SK-N-SH (cell line): Measurements from ENCODE around the gene PPT2. TPM values are rescaled to one million over a fixed set of nuclear protein-coding genes. Genes with fewer than 3 reads are reported as not detected.

Experiments used
- CTCF ChIA-PET: fragments of 300-600, 350-600 bp; formaldehyde crosslinking; extraction: SDS; loops from one replicate; lab custom pipeline; 2021; lab: Yijun Ruan, JAX
- POLR2A ChIA-PET: fragments of 350-600 bp; sonication (Branson Sonifier 250); formaldehyde crosslinking; extraction: SDS; loops from one replicate; lab custom pipeline; 2020; ENCODE audit warnings: antibody characterized with exemption, inconsistent platforms; lab: Yijun Ruan, JAX
- DNase-seq: peaks from one replicate; pipeline ENCODE4 v3.0.0; 2012
- H2AFZ ChIP-seq: fragments of 200-600 bp; sonication (generic); 2 replicates; pipeline ENCODE4 v1.8.1; 2016; ENCODE audit warnings: antibody characterized with exemption, mild to moderate bottlenecking, low read depth
- H3F3A ChIP-seq: fragments of 200-600 bp; sonication (generic); replicated peaks from 2 replicates; pipeline ENCODE3; 2016; ENCODE audit warnings: antibody characterized with exemption, mild to moderate bottlenecking; ENCODE audit not compliant: insufficient read depth
- H3K27ac ChIP-seq, 2 experiments: fragments of 200-500 bp in 1 of 2; fragments of 200-600 bp in 1 of 2; sonication (Bioruptor generic) in 1 of 2; sonication (generic), shearing (Covaris generic) in 1 of 2; 2 replicates each; pipeline versions ENCODE4 v1.5.1 to v1.6.1; 2014 to 2016; ENCODE audit warnings: low read depth in 2 of 2, inconsistent platforms in 1 of 2, low read length in 1 of 2, mild to moderate bottlenecking in 1 of 2, mixed read lengths in 1 of 2
- H3K27me3 ChIP-seq: fragments of 200-600 bp; sonication (generic), shearing (Covaris generic); 2 replicates; pipeline ENCODE4 v1.6.1; 2016; ENCODE audit warnings: mixed run types; ENCODE audit not compliant: insufficient read depth
- H3K36me3 ChIP-seq, 2 experiments: fragments of 200-500 bp in 1 of 2; fragments of 200-600 bp in 1 of 2; sonication (Bioruptor generic) in 1 of 2; sonication (generic) in 1 of 2; replicated peaks in 1 of 2; 2 replicates each; pipeline versions ENCODE3 to v1.5.1; 2014 to 2016; ENCODE audit warnings: low read length in 1 of 2, mild to moderate bottlenecking in 1 of 2; ENCODE audit not compliant: insufficient read depth in 2 of 2, control insufficient read depth in 1 of 2
- H3K4me1 ChIP-seq, 2 experiments: fragments of 200-500 bp in 1 of 2; fragments of 200-600 bp in 1 of 2; sonication (Bioruptor generic) in 1 of 2; sonication (generic), shearing (Covaris generic) in 1 of 2; 2 replicates each; pipeline versions ENCODE4 v1.5.1 to v1.6.1; 2014 to 2016; ENCODE audit warnings: low read depth in 1 of 2, low read length in 1 of 2, mixed run types in 1 of 2; ENCODE audit not compliant: insufficient read depth in 2 of 2, control insufficient read depth in 1 of 2
- H3K4me2 ChIP-seq: fragments of 200-600 bp; sonication (generic), shearing (Covaris generic); 2 replicates; pipeline ENCODE4 v1.6.1; 2017; ENCODE audit warnings: mixed run types
- H3K4me3 ChIP-seq, 2 experiments: fragments of 200-500 bp in 1 of 2; fragments of 200-600 bp in 1 of 2; sonication (Bioruptor generic) in 1 of 2; sonication (generic), shearing (Covaris generic) in 1 of 2; 2 replicates each; pipeline versions ENCODE4 v1.5.1 to v1.8.1; 2014 to 2016; ENCODE audit warnings: low read depth in 2 of 2, inconsistent platforms in 1 of 2, low read length in 1 of 2, mild to moderate bottlenecking in 1 of 2, mixed read lengths in 1 of 2, moderate library complexity in 1 of 2
- H3K79me2 ChIP-seq: fragments of 200-600 bp; sonication (generic); 2 replicates; pipeline ENCODE4 v1.8.1; 2017; ENCODE audit warnings: mild to moderate bottlenecking; ENCODE audit not compliant: insufficient read depth
- H3K9ac ChIP-seq: fragments of 200-600 bp; sonication (generic); 2 replicates; pipeline ENCODE4 v1.6.1; 2017; ENCODE audit warnings: mixed run types
- H3K9me2 ChIP-seq: fragments of 200-600 bp; sonication (generic); 2 replicates; pipeline ENCODE4 v1.6.1; 2017; ENCODE audit warnings: mixed run types
- H3K9me3 ChIP-seq: fragments of 200-600 bp; sonication (generic); 2 replicates; pipeline ENCODE4 v1.6.1; 2017; ENCODE audit warnings: mixed run types, mild to moderate bottlenecking, moderate library complexity
- H4K20me1 ChIP-seq: fragments of 200-600 bp; sonication (generic); 2 replicates; pipeline ENCODE4 v1.6.1; 2017; ENCODE audit warnings: mild to moderate bottlenecking, mixed run types; ENCODE audit not compliant: insufficient read depth
- ELF1 ChIP-seq: IDR thresholded peaks from 2 replicates; pipeline ENCODE4 v1.4.0; 2012
- GATA2 ChIP-seq: sonication (generic); formaldehyde crosslinking; IDR thresholded peaks from 2 replicates; pipeline ENCODE4 v1.5.0; 2020; ENCODE audit warnings: mild to moderate bottlenecking, missing genetic modification reagents
- IRF3 ChIP-seq: fragments of 150-350 bp; IDR thresholded peaks from 2 replicates; pipeline ENCODE4 v1.6.1; 2016; ENCODE audit warnings: mild to moderate bottlenecking, low read depth, low read length
- MXI1 ChIP-seq: IDR thresholded peaks from 2 replicates; pipeline ENCODE4 v1.6.1; 2012; ENCODE audit warnings: mild to moderate bottlenecking, low read depth, low read length, improper control_type of control experiment
- NFIC ChIP-seq: IDR thresholded peaks from 2 replicates; pipeline ENCODE4 v1.4.0; 2012; ENCODE audit warnings: borderline replicate concordance
- PBX3 ChIP-seq: IDR thresholded peaks from 2 replicates; pipeline ENCODE4; 2012
- REST ChIP-seq: IDR thresholded peaks from 2 replicates; pipeline ENCODE4 v1.6.1; 2012; ENCODE audit warnings: mild to moderate bottlenecking, low read depth, low read length, moderate library complexity
- RXRA ChIP-seq: IDR thresholded peaks from 2 replicates; pipeline ENCODE4 v1.4.0; 2012; ENCODE audit warnings: low read depth, mild to moderate bottlenecking, borderline replicate concordance
- TCF12 ChIP-seq: IDR thresholded peaks from 2 replicates; pipeline ENCODE4 v1.4.0; 2012
- TEAD4 ChIP-seq: IDR thresholded peaks from 2 replicates; pipeline ENCODE4 v1.4.0; 2012; ENCODE audit warnings: mild to moderate bottlenecking, borderline replicate concordance; ENCODE audit not compliant: insufficient read depth
- USF1 ChIP-seq: IDR thresholded peaks from 2 replicates; pipeline ENCODE4 v1.4.0; 2012; ENCODE audit warnings: low read depth, borderline replicate concordance
- YY1 ChIP-seq: IDR thresholded peaks from 2 replicates; pipeline ENCODE4 v1.4.0; 2012; ENCODE audit warnings: low read depth, mild to moderate bottlenecking
- ZBTB33 ChIP-seq: IDR thresholded peaks from 2 replicates; pipeline ENCODE4 v1.4.0; 2012; ENCODE audit warnings: low read depth, borderline replicate concordance
- WGBS: methylation state at CpG from one replicate; pipeline ENCODE4 v1.1.6; 2017; ENCODE audit warnings: low lambda C conversion rate; 5-methylcytosine and 5-hydroxymethylcytosine counted together
- polyA plus RNA-seq, 3 experiments: library from polyadenylated mRNA; depleted of rRNA; stranded (reverse); fragments of >200 nt; gene quantifications; 2 replicates each; pipeline ENCODE4 v1.2.3, GENCODE V29; 2012

Gene PPT2
- polyA plus RNA-seq, 1 of the 3 experiments (the other 2 are of a cell fraction), result 32.7 TPM

GRCh38 chr6:32151181-32151862, 2.6 kb upstream of the PPT2 start:
- Histone ChIP-seq H2AFZ (no peak overlapping the region), H3K36me3 (peaks cover 0 to 2% of the 10 kb centered on the region in 2 experiments), H3K27me3 (no peaks in the 10 kb centered on the region), H3K4me2 (peak overlapping the region; percentile 64), H3K9me2 (no peaks in the 10 kb centered on the region), H3K27ac (no peak overlapping the region; a peak in 1 of 4 replicates), H3F3A (peaks cover 4% of the 10 kb centered on the region), H3K4me3 (peak overlapping the region in 1 of 2 experiments; percentile 41; a peak in 3 of 4 replicates), H3K79me2 (peaks cover 19% of the 10 kb centered on the region), H3K9me3 (no peaks in the 10 kb centered on the region), H4K20me1 (no peaks in the 10 kb centered on the region), H3K4me1 (peaks cover 13 to 31% of the 10 kb centered on the region in 2 experiments; a peak in 3 of 4 replicates), H3K9ac (no peak overlapping the region)
- WGBS, result 61% methylated on average over 7 of the region's 8 CpGs
- DNase-seq, result no peak
- TF ChIP-seq TCF12 (no peak), NFIC (no peak), MXI1 (peak; percentile 24; the same call in 1 of the 2 replicates)
- ChIA-PET CTCF (interaction anchor here (0.6 to 0.9 kb wide), 3 partner anchors 14 to 33 kb away, joined by 3 to 8 read pairs (median 3); no protein-coding TSS in a partner anchor), POLR2A (interaction anchor here (1.6 kb wide), 1 partner anchor 26 kb away, joined by 5 read pairs; no protein-coding TSS in a partner anchor)

- Histone ChIP-seq H3K9ac (peak within 1 kb of the TSS; percentile 84), H3K36me3 (peaks cover 0 to 8% of the 10 kb centered on the region in 2 experiments), H3K79me2 (peaks cover 19% of the 10 kb centered on the region), H3K4me1 (peaks cover 13 to 31% of the 10 kb centered on the region in 2 experiments; a peak in 3 of 4 replicates), H4K20me1 (no peaks in the 10 kb centered on the region), H3K27me3 (no peaks in the 10 kb centered on the region), H2AFZ (peak within 1 kb of the TSS; percentile 87), H3K27ac (peak within 1 kb of the TSS; percentile 86 to 95; a peak in 3 of 4 replicates), H3F3A (peaks cover 4% of the 10 kb centered on the region), H3K9me2 (no peaks in the 10 kb centered on the region), H3K4me3 (peak within 1 kb of the TSS; percentile 75 to 81), H3K9me3 (no peaks in the 10 kb centered on the region), H3K4me2 (peak within 1 kb of the TSS; percentile 94)
- ChIA-PET CTCF (interaction anchor here (0.6 to 0.9 kb wide), 5 partner anchors 14 to 111 kb away, joined by 3 to 8 read pairs (median 4); no protein-coding TSS in a partner anchor), POLR2A (interaction anchor here (1.6 kb wide), 1 partner anchor 25 kb away, joined by 5 read pairs; no protein-coding TSS in a partner anchor)
- DNase-seq, result peak; percentile 60
- 55% methylated on average over 18 of the region's 24 CpGs for WGBS
- TF ChIP-seq ZBTB33, result no peak
- no peak for TF ChIP-seq RXRA
- no peak for TF ChIP-seq GATA2
- TF ChIP-seq IRF3, result no peak
- no peak for TF ChIP-seq TEAD4
- no peak for TF ChIP-seq TCF12
- TF ChIP-seq PBX3, result no peak
- no peak for TF ChIP-seq REST
- no peak for TF ChIP-seq YY1
- TF ChIP-seq ELF1, result no peak
- no peak for TF ChIP-seq USF1
Observed at GRCh38 chr6:32151863-32152768, 1.8 kb upstream of the PPT2 start, which contains the start of gene PRRT1. PRRT1 (minus strand) TSS chr6:32151939; CDS start chr6:32151827, 112 bp downstream.
